ENCODE measurements around the gene ZIC5.

ZIC5 gene

DNA sequence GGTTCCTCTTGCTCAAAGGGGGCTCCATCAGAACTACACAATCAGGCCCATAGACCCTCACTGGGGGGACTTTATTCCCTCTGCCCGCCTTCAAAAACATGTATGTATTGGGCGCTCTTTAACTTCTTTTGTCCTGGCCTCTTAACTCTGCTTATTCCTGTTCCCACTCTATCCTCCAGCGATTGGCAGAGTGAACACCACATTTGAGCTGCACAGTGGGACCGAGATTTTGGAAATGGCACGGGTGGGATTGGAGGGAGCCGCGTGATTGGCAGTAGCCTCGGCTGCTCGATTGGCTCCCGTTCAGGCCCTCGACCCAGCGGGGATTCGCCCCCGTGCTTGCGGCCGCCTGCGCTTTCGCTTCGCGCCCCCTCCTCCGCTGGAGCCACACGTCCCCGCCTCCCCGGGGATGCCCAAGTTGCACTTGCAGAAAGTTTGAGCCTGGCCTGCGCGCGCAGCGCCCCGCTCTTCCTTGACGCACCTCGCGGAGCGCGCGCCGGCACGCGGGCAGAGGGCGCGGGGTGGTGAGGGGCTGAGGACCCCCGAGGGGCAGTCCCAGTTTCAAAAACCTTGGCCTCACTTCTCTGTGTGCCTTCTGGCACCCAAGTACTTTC, at the start of gene ZIC5:
Gene ZIC5 (minus strand): TSS at position 192 of the 614 bp plus-strand sequence. CDS start 164 bp downstream, at position 28.
- DNase-seq (ENCODE audit: low read depth), result no peak
- H3K4me3 ChIP-seq (ENCODE audit: low read depth, low read length), result 0 out of 2 replicates have a peak within 1 kb of the TSS, but pooled peaks have one; percentile 18
- TF ChIP-seq, protein P1, sequence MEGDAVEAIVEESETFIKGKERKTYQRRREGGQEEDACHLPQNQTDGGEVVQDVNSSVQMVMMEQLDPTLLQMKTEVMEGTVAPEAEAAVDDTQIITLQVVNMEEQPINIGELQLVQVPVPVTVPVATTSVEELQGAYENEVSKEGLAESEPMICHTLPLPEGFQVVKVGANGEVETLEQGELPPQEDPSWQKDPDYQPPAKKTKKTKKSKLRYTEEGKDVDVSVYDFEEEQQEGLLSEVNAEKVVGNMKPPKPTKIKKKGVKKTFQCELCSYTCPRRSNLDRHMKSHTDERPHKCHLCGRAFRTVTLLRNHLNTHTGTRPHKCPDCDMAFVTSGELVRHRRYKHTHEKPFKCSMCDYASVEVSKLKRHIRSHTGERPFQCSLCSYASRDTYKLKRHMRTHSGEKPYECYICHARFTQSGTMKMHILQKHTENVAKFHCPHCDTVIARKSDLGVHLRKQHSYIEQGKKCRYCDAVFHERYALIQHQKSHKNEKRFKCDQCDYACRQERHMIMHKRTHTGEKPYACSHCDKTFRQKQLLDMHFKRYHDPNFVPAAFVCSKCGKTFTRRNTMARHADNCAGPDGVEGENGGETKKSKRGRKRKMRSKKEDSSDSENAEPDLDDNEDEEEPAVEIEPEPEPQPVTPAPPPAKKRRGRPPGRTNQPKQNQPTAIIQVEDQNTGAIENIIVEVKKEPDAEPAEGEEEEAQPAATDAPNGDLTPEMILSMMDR (IDR thresholded peaks at IDR 0.05; ENCODE audit: control insufficient read depth, extremely low read depth, insufficient read depth), result no peak

- no peak overlapping the region for H3K4me3 ChIP-seq (ENCODE audit: low read depth, low read length)
- no peak for DNase-seq (ENCODE audit: low read depth)
- TF ChIP-seq, protein P1 (IDR thresholded peaks at IDR 0.05; ENCODE audit: control insufficient read depth, extremely low read depth, insufficient read depth), result no peak
Measured at GRCh38 chr13:100019780-100020356, 48.3 kb upstream of the ZIC5 start.

GRCh38 chr13:100014621-100015020, 43.1 kb upstream of the ZIC5 start:
- TF ChIP-seq, protein P1 (IDR thresholded peaks at IDR 0.05; ENCODE audit: control insufficient read depth, extremely low read depth, insufficient read depth), result no peak
- no peak for DNase-seq (ENCODE audit: low read depth)
- no peak overlapping the region for H3K4me3 ChIP-seq (ENCODE audit: low read depth, low read length)

- TF ChIP-seq, protein P1 (IDR thresholded peaks at IDR 0.05; ENCODE audit: control insufficient read depth, extremely low read depth, insufficient read depth), result no peak
- H3K4me3 ChIP-seq (ENCODE audit: low read depth, low read length), result no peak overlapping the region
Measured at GRCh38 chr13:99998261-99998660, 26.7 kb upstream of the ZIC5 start.

DNA sequence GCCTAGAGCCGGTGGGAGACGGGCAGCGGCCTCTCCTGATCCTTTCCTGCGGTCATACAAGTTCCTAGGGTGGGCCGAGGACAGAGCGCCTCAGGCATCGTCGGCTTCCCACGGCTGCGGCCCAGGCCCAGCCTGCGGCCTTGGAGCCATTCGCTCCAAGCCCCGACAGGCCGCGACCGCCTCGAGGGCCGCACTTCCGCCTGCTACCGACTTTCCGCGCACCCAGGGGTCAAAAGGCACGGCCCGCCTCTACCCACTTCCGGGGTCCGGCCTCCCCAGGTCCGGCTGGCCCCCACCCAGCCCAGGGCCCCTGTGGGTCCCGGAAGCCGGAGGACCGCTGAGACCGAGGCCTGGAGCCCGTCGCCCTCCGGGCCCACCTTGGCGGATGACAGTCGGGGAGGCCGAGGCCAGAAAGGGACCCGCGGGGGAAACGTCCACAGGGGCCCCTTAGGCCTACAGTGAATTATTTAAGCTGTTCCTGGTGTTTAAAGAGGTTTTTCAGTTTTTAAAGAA, 26.2 kb upstream of the ZIC5 start:
- H3K4me3 ChIP-seq (ENCODE audit: low read depth, low read length), result no peak overlapping the region
- TF ChIP-seq, protein P1 (IDR thresholded peaks at IDR 0.05; ENCODE audit: control insufficient read depth, extremely low read depth, insufficient read depth), result no peak

More at GRCh38 chr13:99998261-99998660, 26.7 kb upstream of the ZIC5 start:
- no peak for DNase-seq (ENCODE audit: low read depth)

GRCh38 chr13:99996381-99996973, 24.9 kb upstream of the ZIC5 start:
- no peak overlapping the region for H3K4me3 ChIP-seq (ENCODE audit: low read depth, low read length)
- no peak for DNase-seq (ENCODE audit: low read depth)
- TF ChIP-seq, protein P1 (IDR thresholded peaks at IDR 0.05; ENCODE audit: control insufficient read depth, extremely low read depth, insufficient read depth), result no peak

More for the DNA sequence above, 26.2 kb upstream of the ZIC5 start:
- no peak for DNase-seq (ENCODE audit: low read depth)
